ENCODE data around the gene MAP6.

The MAP6 gene

DNA sequence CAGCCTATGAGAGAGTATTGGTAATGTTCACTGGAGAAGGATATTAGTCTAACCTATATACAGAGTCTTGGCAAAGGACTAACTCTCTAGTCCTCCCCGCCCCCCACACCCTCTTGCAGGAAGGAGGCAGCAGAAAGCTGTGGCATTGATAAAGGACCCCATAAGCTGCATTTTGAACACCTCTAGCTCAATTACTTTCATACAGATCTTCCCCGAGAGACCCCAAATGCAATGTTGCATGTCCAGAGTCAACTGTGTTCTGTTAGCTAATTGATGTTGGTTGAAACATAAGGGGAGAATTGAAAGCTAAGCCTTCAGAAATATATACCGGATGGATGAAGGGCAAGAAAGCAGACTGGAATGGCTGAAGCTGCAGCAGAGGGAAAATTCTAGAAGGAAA lies 2.8 kb downstream of the MAP6 start:
- no peak for DNase-seq

DNA sequence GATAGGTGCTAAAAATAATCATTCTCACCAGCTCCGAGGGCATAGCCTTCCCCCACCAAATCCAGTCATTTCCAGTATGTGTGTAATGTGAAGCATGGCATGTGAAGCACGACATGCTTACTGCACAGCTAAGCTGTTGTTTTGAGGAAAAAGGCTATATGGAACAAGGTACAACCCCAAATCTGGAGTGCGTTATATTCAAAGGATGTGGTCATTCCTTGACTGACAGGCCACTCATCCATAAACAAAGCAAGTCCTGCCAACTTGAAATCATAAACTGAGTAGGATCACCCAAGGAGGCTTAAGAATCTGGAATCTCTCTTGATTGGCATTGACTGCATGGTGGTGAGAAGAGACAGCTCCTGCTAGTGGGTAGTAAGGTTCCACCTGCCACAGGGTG lies 3.7 kb downstream of the MAP6 start:
- no peak for DNase-seq

DNA sequence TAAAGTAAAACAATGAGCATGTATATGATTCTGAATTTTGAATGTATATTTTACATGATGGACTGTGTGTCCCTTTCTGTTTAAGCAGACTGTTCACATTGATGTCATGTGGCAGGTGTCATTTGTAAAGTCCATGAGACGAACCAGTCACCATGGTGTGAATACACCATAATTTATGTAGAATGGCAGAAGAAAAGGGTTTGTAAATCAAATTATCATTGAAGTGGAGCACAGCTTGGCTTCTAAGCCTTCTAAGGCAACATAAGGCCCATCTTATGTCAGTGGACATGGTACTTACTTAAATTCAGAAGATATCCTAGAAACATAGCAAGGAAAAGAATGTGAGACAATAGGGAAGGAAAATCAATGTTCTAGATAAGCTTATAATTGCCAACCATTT lies 4.4 kb downstream of the MAP6 start:
- no peak for DNase-seq

DNA sequence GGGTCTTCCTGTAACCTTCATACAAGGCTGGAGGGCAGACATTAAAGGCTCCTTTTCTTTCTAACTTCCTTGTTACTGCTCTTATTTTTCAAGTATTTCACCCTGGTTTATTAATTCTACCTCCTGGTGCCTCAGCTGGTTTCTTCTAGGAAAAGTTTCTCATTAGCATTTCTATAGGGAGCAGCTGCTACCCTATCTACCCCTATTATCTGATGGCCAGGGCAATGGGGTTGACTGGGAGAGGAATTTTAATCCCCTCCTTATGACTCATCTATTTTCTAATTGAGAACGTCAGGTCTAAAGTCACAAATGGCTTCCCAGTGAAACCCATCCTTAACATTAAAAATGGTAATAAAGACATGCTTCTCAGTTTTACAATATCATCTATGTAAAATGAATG lies 5.0 kb downstream of the MAP6 start:
- DNase-seq, result no peak

DNA sequence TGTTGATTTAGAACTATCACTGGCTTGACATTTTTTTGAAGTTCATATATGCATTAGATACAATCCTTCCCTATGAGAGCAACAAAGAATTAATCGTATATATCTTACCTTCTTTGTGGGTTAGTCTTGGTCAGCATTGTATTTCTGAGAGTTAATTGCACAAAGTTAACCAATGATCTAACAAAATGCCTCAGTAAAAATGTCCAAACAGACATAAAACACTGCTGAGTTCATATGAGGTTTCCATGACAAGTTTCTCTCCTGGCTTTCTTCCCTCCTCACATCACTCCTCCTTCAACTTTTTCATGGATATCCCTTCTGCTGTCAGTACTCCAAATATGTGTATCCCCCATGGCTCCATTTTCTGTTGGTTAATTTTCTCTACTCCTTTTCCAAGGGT lies 9.0 kb downstream of the MAP6 start:
- no peak for DNase-seq

DNA sequence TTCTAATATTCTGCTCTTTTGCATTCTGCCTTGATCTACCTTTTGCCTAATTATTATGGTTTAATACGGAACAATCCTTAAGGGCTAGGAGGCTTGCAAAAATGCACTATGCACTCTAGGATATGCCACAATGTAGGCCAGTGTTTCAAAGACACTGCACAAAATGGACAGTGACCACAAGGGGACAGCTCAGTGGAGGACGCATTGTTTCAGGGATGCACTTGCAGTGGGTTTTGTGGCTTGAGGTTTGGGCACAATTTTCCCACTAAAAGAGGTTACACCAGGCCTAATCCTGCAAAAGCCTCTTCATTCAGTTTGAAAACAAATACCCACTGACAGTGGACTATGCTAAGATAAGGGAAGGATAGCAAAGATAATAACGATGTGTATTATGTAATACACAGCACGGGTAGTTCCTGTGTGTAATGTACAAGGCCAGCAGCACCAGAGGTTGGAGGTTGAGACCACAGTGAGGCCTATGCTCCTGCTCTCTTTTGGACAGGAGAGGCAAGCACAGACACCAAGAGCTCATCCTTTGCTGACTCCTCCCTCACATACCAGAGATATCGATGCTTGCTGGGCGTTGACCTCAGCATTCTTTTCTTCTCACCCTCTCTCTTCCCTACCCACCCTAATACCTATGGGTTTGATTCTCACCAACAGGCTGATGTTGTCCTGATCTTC lies 12.7 kb downstream of the MAP6 start:
- DNase-seq, result no peak

DNA sequence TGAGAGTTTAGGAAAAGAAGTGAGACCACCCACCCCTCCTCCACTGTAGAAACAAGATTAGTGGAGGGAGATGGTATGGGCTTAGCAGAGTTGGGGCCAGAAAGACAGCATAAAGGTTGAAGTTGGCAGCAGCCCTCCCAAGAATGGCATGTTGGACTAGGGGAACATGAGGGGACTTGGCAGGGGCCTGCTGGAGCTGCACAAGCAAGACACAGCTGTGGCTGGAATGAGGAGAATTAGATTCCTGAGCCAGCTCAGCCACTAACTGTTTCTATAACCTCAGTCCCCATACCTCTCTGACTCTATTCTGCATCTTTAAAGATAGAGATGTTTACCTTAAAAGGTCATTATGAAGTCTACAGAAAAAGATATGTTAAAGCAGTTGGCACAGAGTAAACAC lies 13.2 kb downstream of the MAP6 start:
- no peak for DNase-seq

DNA sequence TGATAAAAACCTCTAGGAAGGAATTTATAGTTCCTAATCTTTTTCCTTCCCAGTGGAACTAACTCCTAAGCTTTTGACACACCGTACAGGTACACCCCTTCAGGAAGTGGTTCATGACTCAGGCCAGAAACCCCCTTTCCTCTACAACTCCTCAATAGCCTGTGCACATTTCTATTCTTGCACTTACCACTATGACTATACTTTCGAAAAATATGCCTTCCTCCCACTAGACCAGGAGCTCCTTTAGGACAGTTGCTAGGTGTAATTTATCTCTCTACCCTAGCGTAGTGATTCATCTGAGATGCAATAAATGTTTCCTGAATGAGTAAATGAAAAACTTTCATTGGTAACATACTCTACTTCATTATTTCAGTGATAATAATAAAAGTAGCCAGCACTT lies 14.5 kb downstream of the MAP6 start:
- DNase-seq, result no peak

DNA sequence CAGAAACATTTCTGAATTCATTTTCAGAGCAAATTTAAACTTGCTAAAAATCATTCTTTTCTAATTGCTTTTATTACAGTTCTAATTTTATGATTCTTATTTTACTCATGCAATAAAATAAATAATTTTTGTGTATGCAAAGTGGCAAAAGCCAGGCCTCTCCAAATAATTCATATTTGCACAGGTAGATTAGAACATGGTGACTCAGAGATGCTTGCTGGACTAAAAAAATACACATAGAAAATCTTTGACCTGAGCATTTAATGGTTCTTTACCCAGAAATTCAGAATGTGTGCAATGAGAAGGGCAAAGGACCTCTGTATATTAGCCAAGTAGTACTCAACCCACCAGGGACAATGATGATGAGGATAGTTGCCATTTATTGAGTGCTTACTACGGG lies 15.3 kb downstream of the MAP6 start:
- no peak for DNase-seq

DNA sequence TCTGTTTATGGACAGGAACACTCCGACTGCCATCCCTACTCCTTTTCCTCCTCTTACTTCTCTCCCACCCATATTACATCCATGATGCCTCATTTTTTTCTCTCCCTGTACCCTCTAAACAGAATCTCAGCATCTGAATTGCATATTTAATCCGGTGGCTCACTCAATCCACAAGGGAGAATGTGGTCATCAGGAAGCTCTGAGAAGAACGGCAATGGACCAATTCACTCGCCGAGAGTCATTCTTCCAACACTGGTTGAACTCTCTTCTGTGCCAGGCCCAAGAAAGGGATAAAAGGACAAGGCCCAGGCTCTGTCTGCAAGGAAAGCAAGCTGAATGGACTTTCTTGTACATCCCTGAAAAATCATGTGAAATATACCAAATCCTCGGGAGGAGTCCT lies 15.9 kb downstream of the MAP6 start:
- no peak for DNase-seq

DNA sequence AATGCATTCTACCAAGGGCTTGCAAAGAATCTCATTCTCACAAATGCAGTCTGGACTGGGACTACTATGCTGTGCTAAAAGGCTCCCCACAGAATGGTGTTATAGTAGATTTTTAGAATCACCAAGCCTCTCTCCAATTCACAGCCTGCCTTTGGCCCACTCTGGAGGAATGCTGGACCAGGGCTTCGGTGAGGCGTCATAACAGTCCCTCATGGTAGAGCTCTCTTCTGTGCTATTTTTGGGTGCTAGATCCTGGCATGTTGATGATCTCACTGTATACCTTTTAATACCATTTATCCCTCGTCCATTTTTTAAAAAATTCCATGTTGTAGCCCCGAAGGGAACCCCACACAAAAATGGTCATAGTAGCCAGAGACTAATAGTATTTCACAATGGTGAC lies 17.6 kb downstream of the MAP6 start:
- DNase-seq, result no peak

DNA sequence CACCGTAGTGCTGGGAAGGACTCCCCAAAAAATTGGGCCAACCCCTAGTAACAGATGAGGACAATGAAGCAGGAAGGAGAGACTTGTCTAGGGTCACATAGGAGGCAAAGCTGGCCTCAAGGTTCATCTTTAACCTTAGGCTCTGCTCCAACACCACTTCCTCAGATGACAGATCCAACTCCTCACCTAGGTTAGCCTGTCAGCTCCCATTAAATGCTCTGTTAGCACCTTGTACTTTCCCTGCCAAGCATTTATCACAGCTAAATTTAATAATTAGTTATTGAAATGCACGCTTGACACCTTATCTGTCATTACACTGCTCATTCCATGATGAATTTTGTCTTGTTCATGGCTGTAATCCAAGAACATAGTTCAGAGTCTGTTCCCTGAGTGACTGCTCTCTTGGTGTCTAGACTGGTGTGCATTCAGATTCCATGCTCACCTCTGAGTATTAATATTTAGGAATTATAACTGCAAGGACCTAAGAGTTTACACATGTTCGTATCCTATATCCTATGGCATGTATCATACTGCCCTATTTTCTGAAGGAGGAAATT lies 18.6 kb downstream of the MAP6 start:
- no peak for DNase-seq

DNA sequence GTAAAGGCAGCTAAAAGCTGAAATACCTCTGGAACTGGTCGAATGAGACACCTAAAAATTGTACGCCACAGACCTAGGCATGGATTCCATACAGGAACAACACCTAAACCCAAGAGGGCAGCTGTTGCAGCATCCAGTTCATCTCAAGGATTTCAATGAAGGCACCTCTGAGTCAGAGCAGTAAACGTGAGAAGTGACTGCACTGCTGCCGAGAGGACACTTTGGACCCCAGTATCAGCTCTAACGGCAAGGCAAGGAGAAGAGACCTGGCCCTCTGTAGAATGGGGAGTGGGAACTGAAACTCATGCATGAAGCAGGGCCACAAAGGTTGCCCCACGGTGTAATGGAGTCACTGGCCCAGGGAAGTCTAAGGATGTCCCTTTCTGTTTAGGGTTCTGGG lies 23.9 kb downstream of the MAP6 start:
- DNase-seq, result no peak

DNA sequence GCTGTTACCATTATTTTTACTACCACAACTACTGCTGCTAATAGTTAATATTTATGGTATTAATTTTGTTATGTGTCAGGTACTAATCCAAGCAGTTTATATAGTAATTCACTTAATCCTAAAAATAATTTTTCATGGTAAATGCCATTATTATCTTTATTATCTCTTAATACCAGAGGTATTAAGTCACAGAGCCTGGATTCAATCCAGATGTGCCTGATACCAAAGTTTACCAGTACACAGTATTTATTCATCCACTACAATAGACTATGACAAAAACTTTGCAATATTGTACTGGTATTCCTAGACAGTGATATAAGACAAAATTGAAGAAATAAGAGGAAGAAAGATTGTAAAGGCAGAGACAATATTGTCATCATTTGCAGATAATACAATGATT lies 24.5 kb downstream of the MAP6 start:
- no peak for DNase-seq

DNA sequence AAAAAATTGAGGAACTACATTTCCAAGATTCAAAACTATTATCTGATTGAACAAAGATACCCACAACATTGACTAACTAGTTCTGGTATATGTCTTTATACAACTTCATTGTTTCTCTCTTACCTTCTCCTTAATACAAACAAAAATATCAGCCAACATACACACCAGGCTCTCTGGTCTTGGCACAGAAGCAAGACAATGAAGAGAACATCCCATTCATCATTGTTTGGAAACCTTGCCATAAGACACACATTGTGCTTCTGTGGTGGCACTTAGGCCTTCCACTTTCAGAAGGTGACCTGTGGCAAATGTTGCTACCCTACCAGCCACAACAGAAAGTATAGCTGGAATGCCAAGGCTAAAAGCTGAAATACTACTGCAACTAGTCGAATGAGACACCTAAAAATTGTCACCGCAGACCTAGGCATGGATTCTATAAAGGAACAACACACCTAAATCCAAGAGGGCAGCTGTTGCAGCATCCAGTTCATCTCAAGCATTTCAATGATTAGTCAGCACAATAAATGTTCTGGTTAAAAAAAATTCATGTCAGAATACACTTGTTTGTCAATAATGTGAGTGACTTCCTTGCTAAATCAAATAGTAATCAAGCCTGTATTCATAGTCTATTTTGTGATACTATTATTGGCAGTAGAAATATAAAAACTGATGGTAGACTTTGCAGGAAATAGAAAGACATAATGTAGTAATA lies 26.3 kb downstream of the MAP6 start:
- DNase-seq, result no peak

DNA sequence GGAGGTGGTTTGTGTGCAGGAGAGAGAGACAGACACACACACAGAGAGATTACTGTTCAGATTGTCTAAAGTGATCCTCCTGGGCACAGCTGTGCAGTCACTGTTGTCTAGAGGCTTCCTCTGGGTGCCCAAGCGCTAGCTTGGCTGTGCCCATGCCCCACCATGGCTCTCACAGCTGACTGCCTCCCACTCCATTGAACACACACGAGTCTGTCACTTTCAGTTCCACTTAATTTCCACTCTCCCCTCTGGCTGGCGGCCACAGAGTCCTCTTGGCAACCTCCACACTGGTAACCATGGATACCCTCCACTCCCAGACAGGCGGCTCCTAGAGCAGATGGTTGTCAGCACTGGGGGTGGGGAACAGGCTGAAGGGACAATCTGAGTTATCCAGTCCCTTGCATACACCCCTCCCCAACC lies 29.1 kb downstream of the MAP6 start:
- no peak for DNase-seq

DNA sequence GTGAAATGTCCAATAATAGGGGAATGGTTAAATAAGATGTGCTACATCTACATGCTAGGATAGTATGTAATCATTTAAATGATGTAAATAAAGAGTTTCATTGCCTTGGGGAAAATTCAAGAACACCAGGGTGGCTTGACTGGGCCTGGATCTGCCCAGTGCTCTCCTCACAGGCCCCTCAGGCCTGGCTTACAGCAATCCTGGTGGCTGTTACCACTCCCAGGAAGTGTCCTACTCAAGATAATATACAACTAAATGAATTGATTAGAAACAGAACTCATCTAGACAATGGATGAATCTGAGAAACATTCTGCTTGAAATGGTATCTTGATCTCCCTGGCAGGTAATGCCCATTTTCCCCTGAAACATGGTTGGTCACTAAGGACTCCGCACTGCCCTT lies 30.8 kb downstream of the MAP6 start:
- DNase-seq, result no peak

DNA sequence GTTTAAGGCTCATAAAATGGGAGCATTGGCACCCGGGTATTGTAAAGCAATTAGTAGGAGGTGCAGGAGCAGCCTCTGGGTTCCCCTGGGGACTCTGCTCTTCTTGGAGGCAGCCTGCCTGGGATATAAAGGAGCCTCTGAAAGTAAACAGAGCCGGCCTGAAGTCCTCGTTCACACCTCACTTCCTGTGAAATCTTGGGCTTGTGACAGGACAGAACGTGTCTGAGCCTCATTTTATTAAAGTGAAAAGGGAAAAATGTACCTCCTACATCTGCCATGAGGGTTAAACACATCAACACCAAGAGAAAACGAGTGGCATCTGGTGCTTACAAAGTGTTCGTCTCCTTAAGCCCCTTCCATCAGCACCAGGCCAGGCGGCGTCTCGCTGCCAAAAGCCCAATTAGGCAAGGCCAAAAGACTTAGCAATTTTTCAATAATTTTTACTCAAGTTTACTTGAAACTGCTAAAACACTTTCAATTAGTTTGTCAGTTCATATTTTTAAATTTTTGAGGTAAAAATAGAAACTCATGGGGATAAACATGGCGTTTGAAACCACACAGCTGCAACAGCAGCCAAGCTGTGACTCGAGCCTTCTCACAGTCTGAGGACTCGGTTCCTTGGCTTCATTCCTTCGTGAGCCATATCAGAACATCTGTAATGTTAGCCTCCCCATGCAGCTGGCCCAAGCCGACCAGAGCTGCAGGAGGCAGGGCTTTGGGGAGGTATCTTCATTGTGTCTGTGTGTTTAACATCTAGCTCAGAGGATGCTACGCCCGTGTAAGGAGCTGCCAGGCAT lies 33.6 kb downstream of the MAP6 start:
- no peak for DNase-seq

DNA sequence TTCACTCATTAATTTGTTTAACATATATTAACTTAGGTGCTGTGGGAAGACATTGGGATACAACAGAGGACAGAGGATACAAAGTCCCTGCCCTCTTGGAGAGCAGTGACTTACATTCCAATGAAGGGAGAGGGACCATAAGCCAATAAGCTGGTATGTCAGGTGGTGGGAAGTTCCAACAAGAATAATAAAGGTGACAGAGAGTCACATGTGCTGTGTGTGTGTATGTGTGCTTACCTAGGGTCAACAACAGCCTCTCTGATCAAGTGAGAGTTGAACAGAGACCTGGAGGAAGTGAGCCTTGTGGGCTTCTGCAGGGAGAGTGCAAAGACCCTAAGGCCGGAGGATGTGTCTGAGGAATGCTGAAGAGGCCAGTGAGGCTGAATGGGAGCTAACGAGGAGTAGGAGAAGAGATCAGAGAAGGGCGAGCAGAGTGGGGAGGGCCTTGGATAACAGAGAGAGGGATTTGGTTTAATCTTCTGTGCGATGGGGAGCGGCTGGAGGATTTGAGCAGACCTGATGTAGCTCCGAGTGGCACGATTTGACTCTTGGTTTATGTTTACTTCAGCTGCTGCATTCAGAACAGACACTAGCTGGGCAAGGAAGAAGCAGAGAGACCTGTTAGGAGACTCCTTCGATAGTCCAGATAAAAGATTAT lies 35.3 kb downstream of the MAP6 start:
- DNase-seq, result no peak

DNA sequence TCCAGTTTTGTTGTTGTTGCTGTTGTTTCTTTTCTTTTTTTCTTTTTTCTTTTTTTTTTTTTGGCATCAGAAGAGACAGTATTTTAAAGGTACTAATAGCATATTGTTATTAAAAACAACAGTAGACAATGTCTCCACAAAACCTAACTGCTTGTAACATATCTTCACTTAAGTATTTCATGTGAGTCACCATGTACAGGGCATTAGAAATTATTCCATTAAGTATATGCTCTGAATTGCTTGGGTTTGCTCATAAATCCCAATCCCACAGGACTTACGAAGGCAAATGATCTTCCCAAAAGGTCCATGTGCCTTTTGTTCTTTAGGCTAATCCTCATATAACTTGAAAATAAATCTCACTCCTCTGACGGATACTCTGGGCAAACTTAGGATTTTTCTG lies 35.9 kb downstream of the MAP6 start:
- DNase-seq, result no peak

DNA sequence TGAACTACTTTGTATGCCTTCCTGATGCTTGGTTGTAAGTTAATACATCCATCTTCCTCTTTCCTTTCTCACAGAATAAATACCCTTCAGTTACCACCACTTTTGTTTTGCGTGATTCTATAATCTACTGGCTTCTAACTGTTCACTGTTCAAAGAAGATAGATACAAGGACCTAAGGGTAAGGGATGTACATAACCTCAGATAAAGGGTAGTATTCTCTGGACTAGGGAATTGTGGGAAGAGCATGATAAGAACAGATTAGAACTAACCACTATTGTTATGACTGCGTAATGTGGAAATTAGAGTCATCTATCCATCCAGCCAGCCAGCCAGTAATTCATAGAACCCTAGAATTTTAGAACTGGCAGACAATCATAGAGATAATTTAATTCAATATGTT lies 36.4 kb downstream of the MAP6 start:
- no peak for DNase-seq

DNA sequence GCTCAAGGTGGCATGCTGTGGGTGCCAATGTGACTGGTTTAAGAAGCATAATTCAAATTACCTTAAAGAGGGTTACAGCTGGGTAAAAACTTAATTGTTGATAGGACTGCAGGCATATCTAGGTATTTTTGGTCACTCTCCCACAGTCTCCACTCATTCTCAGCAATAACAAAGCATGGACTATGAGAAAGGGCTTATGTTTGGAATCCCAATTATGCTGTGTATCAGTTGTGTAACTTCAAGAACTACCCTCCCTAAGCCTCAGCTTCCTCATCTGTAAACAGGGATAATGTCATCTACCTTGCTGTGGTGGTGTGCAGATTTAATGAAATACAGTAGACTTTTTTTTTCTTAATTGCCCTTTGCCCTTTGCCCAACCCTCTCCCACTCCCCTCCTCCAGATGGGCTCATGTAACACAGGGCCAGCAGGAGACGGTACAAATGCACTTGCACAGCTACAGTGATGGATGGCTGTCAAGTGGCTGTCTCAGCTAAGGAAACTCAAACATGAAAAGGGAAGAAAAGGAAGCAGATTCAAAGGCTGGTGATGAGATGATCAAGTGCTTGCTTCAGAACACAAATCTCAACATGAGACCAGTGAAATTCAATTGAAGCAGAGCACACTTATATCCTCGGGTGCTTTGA lies 37.6 kb downstream of the MAP6 start:
- DNase-seq, result no peak
